ENCODE measurements around the gene PCDHGB7.
A peak's percentile ranks its signal among the peaks of the same experiment; 100 is the strongest.

PCDHGB7 gene

GRCh38 chr5:141421489-141421855, 4.0 kb downstream of the PCDHGB7 start:
- H3K9ac ChIP-seq (ENCODE audit: low read length) = peak overlapping the region; percentile 77

GRCh38 chr5:141422742-141423291, 5.3 kb downstream of the PCDHGB7 start:
- H3K14ac ChIP-seq (ENCODE audit: low read length in 2 of 2) = no peak overlapping the region
- H2BK120ac ChIP-seq (ENCODE audit: low read depth, low read length) = no peak overlapping the region
- H2AK5ac ChIP-seq (ENCODE audit: low read length, severe bottlenecking) = no peak overlapping the region
- H3K4me2 ChIP-seq (ENCODE audit: low read length, poor library complexity, severe bottlenecking) = no peak overlapping the region
- H4K8ac ChIP-seq (ENCODE audit: low read length) = no peak overlapping the region
- no peak for DNase-seq
- H2AFZ ChIP-seq (ENCODE audit: low read depth, low read length) = no peak overlapping the region
- no peak overlapping the region for H4K91ac ChIP-seq (ENCODE audit: low read length)
- H3K18ac ChIP-seq (ENCODE audit: low read depth in 1 of 2, low read length in 2 of 2) = no peak overlapping the region
- peaks cover 53% of the 10 kb centered on the region for H3K79me1 ChIP-seq (replicated peaks; ENCODE audit: low read length, poor library complexity, severe bottlenecking)
- peaks cover 29 to 54% of the 10 kb centered on the region in 2 experiments for H3K36me3 ChIP-seq (ENCODE audit: control insufficient read depth in 1 of 2, insufficient read depth in 2 of 2, low read depth in 1 of 2, low read length in 2 of 2)
- H3K9ac ChIP-seq (ENCODE audit: low read length) = no peak overlapping the region
- no peaks in the 10 kb centered on the region for H3K27me3 ChIP-seq (ENCODE audit: control insufficient read depth in 1 of 2, insufficient read depth in 1 of 2, low read length in 2 of 2)
- no peak overlapping the region for H2BK5ac ChIP-seq (ENCODE audit: low read depth, low read length, poor library complexity, severe bottlenecking)
- no peak overlapping the region for H2BK15ac ChIP-seq (ENCODE audit: low read depth, poor library complexity, severe bottlenecking)
- WGBS = 97% methylated on average over 42 of the region's 42 CpGs
- H3K4me1 ChIP-seq (ENCODE audit: control insufficient read depth, insufficient read depth, low read depth, low read length) = peaks cover 10% of the 10 kb centered on the region
- no peak overlapping the region for H3K23ac ChIP-seq (ENCODE audit: low read length in 2 of 2)
- no peak overlapping the region for H2BK12ac ChIP-seq (ENCODE audit: low read length in 2 of 2)
- H3K9me3 ChIP-seq (ENCODE audit: control insufficient read depth, low read length) = peaks cover 38% of the 10 kb centered on the region
- no peak overlapping the region for H3K4ac ChIP-seq (ENCODE audit: low read depth in 1 of 2, low read length in 2 of 2)
- H3K27ac ChIP-seq (ENCODE audit: low read length, poor library complexity, severe bottlenecking) = no peak overlapping the region
- H3K4me3 ChIP-seq (ENCODE audit: insufficient read depth in 1 of 2, low read depth in 1 of 2, low read length in 2 of 2) = peak overlapping the region in 1 of 2 experiments; percentile 80

More at GRCh38 chr5:141421489-141421855, 4.0 kb downstream of the PCDHGB7 start:
- DNase-seq = no peak
- Histone ChIP-seq H2BK12ac (ENCODE audit: low read length in 2 of 2) (no peak overlapping the region), H3K4me3 (ENCODE audit: insufficient read depth in 1 of 2, low read depth in 1 of 2, low read length in 2 of 2) (peak overlapping the region in 1 of 2 experiments; percentile 80), H2AK5ac (ENCODE audit: low read length, severe bottlenecking) (no peak overlapping the region), H3K18ac (ENCODE audit: low read depth in 1 of 2, low read length in 2 of 2) (no peak overlapping the region), H3K4ac (ENCODE audit: low read depth in 1 of 2, low read length in 2 of 2) (no peak overlapping the region), H3K27ac (ENCODE audit: low read length, poor library complexity, severe bottlenecking) (no peak overlapping the region), H2AFZ (ENCODE audit: low read depth, low read length) (no peak overlapping the region), H2BK120ac (ENCODE audit: low read depth, low read length) (no peak overlapping the region), H3K23ac (ENCODE audit: low read length in 2 of 2) (no peak overlapping the region), H3K4me1 (ENCODE audit: control insufficient read depth, insufficient read depth, low read depth, low read length) (peaks cover 8% of the 10 kb centered on the region), H3K9me3 (ENCODE audit: control insufficient read depth, low read length) (peaks cover 28% of the 10 kb centered on the region), H3K27me3 (ENCODE audit: control insufficient read depth in 1 of 2, insufficient read depth in 1 of 2, low read length in 2 of 2) (no peaks in the 10 kb centered on the region), H3K4me2 (ENCODE audit: low read length, poor library complexity, severe bottlenecking) (no peak overlapping the region), H4K91ac (ENCODE audit: low read length) (no peak overlapping the region), H2BK5ac (ENCODE audit: low read depth, low read length, poor library complexity, severe bottlenecking) (no peak overlapping the region), H2BK15ac (ENCODE audit: low read depth, poor library complexity, severe bottlenecking) (no peak overlapping the region), H3K14ac (ENCODE audit: low read length in 2 of 2) (no peak overlapping the region), H3K36me3 (ENCODE audit: control insufficient read depth in 1 of 2, insufficient read depth in 2 of 2, low read depth in 1 of 2, low read length in 2 of 2) (peaks cover 17 to 44% of the 10 kb centered on the region in 2 experiments), H4K8ac (ENCODE audit: low read length) (no peak overlapping the region), H3K79me1 (replicated peaks; ENCODE audit: low read length, poor library complexity, severe bottlenecking) (peaks cover 45% of the 10 kb centered on the region)
- WGBS = 85% methylated on average over 13 of the region's 13 CpGs

GRCh38 chr5:141427783-141428426, 10.4 kb downstream of the PCDHGB7 start:
- Histone ChIP-seq H3K27me3 (ENCODE audit: control insufficient read depth in 1 of 2, insufficient read depth in 1 of 2, low read length in 2 of 2) (no peaks in the 10 kb centered on the region), H3K79me1 (replicated peaks; ENCODE audit: low read length, poor library complexity, severe bottlenecking) (peaks cover 28% of the 10 kb centered on the region), H3K9me3 (ENCODE audit: control insufficient read depth, low read length) (peaks cover 30% of the 10 kb centered on the region), H3K27ac (ENCODE audit: low read length, poor library complexity, severe bottlenecking) (no peak overlapping the region), H3K4me2 (ENCODE audit: low read length, poor library complexity, severe bottlenecking) (no peak overlapping the region), H2BK15ac (ENCODE audit: low read depth, poor library complexity, severe bottlenecking) (no peak overlapping the region), H3K18ac (ENCODE audit: low read depth in 1 of 2, low read length in 2 of 2) (no peak overlapping the region), H3K36me3 (ENCODE audit: control insufficient read depth in 1 of 2, insufficient read depth in 2 of 2, low read depth in 1 of 2, low read length in 2 of 2) (peaks cover 30 to 43% of the 10 kb centered on the region in 2 experiments), H2BK120ac (ENCODE audit: low read depth, low read length) (no peak overlapping the region), H3K4ac (ENCODE audit: low read depth in 1 of 2, low read length in 2 of 2) (no peak overlapping the region), H3K9ac (ENCODE audit: low read length) (no peak overlapping the region), H2BK12ac (ENCODE audit: low read length in 2 of 2) (no peak overlapping the region), H3K23ac (ENCODE audit: low read length in 2 of 2) (no peak overlapping the region), H3K4me1 (ENCODE audit: control insufficient read depth, insufficient read depth, low read depth, low read length) (peaks cover 2% of the 10 kb centered on the region), H3K14ac (ENCODE audit: low read length in 2 of 2) (no peak overlapping the region), H3K4me3 (ENCODE audit: insufficient read depth in 1 of 2, low read depth in 1 of 2, low read length in 2 of 2) (peak overlapping the region; percentile 31 to 39), H2AFZ (ENCODE audit: low read depth, low read length) (no peak overlapping the region), H4K8ac (ENCODE audit: low read length) (no peak overlapping the region), H2BK5ac (ENCODE audit: low read depth, low read length, poor library complexity, severe bottlenecking) (no peak overlapping the region), H2AK5ac (ENCODE audit: low read length, severe bottlenecking) (no peak overlapping the region), H4K91ac (ENCODE audit: low read length) (no peak overlapping the region)
- DNase-seq = no peak
- WGBS = 98% methylated on average over 53 of the region's 53 CpGs

- peaks cover 24 to 37% of the 10 kb centered on the region in 2 experiments for H3K36me3 ChIP-seq (ENCODE audit: control insufficient read depth in 1 of 2, insufficient read depth in 2 of 2, low read depth in 1 of 2, low read length in 2 of 2)
- no peak within 1 kb of the TSS for H3K18ac ChIP-seq (ENCODE audit: low read depth in 1 of 2, low read length in 2 of 2)
- H3K9ac ChIP-seq (ENCODE audit: low read length) = peak within 1 kb of the TSS; percentile 79
- no peak within 1 kb of the TSS for H3K23ac ChIP-seq (ENCODE audit: low read length in 2 of 2)
- peak within 1 kb of the TSS in 1 of 2 experiments; percentile 80 for H3K4me3 ChIP-seq (ENCODE audit: insufficient read depth in 1 of 2, low read depth in 1 of 2, low read length in 2 of 2)
- no peak within 1 kb of the TSS for H2AFZ ChIP-seq (ENCODE audit: low read depth, low read length)
- no peak within 1 kb of the TSS for H3K14ac ChIP-seq (ENCODE audit: low read length in 2 of 2)
- H3K4me2 ChIP-seq (ENCODE audit: low read length, poor library complexity, severe bottlenecking) = no peak within 1 kb of the TSS
- no peak within 1 kb of the TSS for H2AK5ac ChIP-seq (ENCODE audit: low read length, severe bottlenecking)
- DNase-seq = no peak
- H3K79me1 ChIP-seq (replicated peaks; ENCODE audit: low read length, poor library complexity, severe bottlenecking) = peaks cover 23% of the 10 kb centered on the region
- H3K4ac ChIP-seq (ENCODE audit: low read depth in 1 of 2, low read length in 2 of 2) = no peak within 1 kb of the TSS
- no peak within 1 kb of the TSS for H2BK5ac ChIP-seq (ENCODE audit: low read depth, low read length, poor library complexity, severe bottlenecking)
- H3K27ac ChIP-seq (ENCODE audit: low read length, poor library complexity, severe bottlenecking) = no peak within 1 kb of the TSS
- 98% methylated on average over 32 of the region's 33 CpGs for WGBS
- no peak within 1 kb of the TSS for H4K8ac ChIP-seq (ENCODE audit: low read length)
- H3K9me3 ChIP-seq (ENCODE audit: control insufficient read depth, low read length) = peaks cover 25% of the 10 kb centered on the region
- H3K27me3 ChIP-seq (ENCODE audit: control insufficient read depth in 1 of 2, insufficient read depth in 1 of 2, low read length in 2 of 2) = no peaks in the 10 kb centered on the region
- H3K4me1 ChIP-seq (ENCODE audit: control insufficient read depth, insufficient read depth, low read depth, low read length) = peaks cover 2% of the 10 kb centered on the region
- H2BK15ac ChIP-seq (ENCODE audit: low read depth, poor library complexity, severe bottlenecking) = no peak within 1 kb of the TSS
- no peak within 1 kb of the TSS for H2BK120ac ChIP-seq (ENCODE audit: low read depth, low read length)
- no peak within 1 kb of the TSS for H2BK12ac ChIP-seq (ENCODE audit: low read length in 2 of 2)
- H4K91ac ChIP-seq (ENCODE audit: low read length) = no peak within 1 kb of the TSS
Observed at GRCh38 chr5:141430332-141431113, 13.0 kb downstream of the PCDHGB7 start, which contains the start of gene PCDHGA12. PCDHGA12 (plus strand) TSS chr5:141430507; CDS start chr5:141430760, 253 bp downstream.
